Subcutaneous adipose tissue (tissue), 4 donors: ENCODE measurements around the gene UMODL1. TPM values are rescaled to one million over a fixed set of nuclear protein-coding genes. Genes with fewer than 3 reads are reported as not detected.

Experiments used
- total RNA-seq, 4 donors: library from RNA; depleted of rRNA; stranded (reverse); fragments of >200 nt; gene quantifications; one replicate each; pipeline ENCODE4 v1.1.0, GENCODE V29; 2016
- TF ChIP-seq, protein P1 (sequence below): fragments of 450-650 bp; IDR thresholded peaks from one replicate; pipeline ENCODE4 v1.5.1; 2016; ENCODE audit warnings: low read depth, mild to moderate bottlenecking, control low read depth, antibody characterized with exemption, moderate library complexity

The UMODL1 gene
- total RNA-seq, 4 donors from 2014 or later: 0.17 to 0.19 TPM; not detected in 2

DNA sequence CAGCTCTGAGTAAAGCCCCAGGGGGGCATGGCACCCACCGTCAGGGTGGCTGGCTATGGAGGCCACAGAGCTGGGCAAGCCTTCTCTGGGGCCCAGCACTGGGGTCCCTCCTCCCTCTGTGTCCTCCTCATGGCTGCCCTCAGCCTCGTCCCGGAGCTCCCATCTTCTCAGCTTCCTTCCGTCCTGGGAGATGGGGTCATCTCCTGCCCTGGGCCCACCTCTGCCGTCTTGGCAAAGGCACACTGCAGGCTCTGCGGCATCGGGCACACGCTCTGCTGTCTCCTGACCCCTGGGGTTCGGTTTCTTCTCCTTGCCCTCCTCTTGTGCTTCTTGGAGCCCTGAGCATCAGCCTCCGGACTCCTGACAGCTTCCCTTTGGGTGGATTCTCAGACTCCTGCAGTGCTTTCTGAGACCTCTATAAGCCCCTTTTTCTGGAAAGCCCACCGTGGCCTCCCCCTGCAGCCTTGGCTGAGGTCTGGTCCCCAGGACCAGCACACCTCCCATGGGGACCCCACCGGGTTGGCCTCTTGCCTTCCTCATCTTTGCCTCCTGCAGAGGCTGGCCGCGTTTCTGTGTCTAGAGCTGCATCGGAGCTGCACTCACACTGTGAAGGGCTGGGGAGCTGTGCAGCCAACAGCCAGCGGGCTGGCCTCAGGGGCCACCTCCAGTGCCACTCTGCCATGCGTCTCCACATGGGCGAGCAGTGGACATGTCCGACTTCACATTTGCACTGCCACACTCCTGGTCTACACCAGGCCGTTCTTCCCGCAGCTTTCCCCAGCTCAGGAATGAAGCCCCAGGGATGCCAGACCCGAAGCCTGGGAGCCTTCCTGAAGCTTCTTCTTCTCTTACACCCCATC is 11.6 kb downstream of the UMODL1 start:
- TF ChIP-seq, protein P1, sequence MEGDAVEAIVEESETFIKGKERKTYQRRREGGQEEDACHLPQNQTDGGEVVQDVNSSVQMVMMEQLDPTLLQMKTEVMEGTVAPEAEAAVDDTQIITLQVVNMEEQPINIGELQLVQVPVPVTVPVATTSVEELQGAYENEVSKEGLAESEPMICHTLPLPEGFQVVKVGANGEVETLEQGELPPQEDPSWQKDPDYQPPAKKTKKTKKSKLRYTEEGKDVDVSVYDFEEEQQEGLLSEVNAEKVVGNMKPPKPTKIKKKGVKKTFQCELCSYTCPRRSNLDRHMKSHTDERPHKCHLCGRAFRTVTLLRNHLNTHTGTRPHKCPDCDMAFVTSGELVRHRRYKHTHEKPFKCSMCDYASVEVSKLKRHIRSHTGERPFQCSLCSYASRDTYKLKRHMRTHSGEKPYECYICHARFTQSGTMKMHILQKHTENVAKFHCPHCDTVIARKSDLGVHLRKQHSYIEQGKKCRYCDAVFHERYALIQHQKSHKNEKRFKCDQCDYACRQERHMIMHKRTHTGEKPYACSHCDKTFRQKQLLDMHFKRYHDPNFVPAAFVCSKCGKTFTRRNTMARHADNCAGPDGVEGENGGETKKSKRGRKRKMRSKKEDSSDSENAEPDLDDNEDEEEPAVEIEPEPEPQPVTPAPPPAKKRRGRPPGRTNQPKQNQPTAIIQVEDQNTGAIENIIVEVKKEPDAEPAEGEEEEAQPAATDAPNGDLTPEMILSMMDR: no peak

DNA sequence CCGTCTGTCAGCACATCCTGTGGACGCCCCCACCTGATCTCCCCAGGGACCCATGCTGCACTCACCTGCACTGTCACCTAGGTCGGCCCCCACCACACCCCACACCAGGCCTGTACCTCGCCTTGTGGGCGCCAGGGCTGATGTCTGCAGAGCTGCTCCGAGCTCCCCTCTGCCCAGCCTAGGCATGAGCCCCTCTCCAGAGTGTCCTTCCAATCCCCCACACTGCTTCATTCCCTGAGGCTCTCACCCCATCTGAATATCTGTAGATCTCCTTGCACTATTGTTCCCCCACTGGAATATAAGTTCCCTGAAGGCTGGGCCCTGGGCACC is 12.2 kb downstream of the UMODL1 start:
- TF ChIP-seq, protein P1: no peak

DNA sequence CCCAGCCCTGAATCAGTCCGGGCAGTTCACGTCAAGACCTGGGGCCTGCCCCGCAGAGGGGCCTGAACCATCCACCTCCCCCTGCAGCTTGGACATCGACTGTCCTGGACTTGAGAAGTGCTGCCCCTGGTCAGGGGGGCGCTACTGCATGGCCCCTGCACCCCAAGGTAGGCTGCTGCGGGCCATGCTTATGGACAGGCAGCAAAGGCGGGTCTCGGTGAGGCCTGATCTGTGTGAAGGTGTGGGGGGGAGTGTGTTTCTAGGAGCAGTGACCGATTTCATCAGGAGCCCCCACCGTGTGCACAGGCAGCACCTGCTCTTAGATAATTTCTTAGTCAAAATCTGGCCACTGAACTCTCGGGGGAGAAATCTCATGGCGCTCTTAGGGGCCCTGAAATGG is 13.0 kb downstream of the UMODL1 start:
- TF ChIP-seq, protein P1: no peak

DNA sequence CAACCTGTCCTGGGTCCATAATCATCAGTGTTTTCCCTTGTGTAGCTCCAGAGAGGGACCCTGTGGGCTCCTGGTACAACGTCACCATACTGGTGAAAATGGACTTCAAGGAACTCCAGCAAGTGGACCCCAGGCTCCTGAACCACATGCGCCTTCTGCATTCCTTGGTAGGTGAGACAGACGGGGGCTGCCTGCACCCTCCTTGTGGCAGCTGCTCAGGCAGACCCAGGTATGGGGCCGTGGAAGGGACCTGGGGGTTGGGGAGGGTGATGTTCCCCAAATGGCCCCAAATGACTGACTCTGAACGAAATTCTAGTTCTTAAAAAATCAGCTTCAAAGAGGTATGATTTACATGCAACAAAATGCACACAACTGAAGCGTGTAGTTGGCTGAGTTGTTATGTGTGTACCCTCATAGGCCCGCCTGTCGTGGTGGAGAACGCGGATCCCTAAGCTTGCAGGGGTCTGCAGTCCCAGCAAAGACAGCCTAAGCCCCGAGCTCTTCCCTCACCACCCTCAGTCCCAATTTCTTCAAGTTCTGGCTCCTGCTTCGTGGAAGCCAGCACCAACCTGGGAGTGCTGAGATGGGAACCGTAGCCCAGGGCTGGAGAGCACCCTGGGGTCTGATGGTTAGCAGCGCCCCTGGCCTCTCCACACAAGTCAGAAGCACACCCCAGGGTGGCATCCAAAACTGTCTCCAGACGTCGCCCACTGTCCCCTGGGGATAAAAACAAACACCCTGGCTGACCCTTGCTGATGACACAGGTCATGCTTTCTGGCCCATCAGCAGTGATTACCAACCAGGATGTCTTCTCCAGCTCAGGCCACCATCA is 14.3 kb downstream of the UMODL1 start:
- TF ChIP-seq, protein P1: no peak

DNA sequence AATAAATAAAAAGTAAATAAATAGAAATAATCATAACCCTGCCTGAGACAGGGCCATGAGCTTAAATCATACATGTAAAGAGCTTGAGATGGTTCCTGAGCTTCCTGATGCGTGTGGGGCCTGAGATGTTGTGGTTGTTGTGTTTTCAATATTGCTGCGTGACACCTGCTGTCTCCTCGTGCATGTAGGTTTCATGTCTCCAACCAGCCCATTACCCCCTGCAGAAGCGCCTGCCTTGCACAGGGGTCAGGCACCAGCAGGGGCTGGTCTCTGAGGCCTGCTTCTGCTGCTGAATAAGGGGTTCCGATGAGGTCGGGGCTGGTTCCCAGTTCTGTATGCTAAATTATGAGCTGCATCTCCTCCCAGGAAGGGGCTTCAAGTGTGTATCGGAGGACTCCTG is 15.9 kb downstream of the UMODL1 start:
- TF ChIP-seq, protein P1: no peak

DNA sequence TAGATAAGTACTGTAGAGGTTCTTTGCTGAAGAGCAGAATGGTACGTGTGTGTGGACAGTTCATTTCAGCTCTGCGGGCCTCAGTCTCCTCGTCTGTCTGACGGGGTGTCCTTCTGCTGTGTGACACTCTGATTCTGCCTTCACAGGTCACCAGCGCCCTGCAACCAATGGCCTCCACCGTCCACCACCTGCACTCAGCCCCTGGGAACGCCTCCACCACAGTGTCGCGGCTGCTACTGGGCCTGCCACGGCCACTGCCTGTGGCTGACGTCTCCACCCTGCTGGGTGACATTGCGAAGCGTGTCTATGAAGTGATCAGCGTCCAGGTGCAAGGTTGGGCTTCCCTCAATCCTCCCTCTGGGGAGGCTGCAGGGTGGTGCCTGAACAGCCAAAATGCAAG is 17.0 kb downstream of the UMODL1 start:
- TF ChIP-seq, protein P1: no peak

DNA sequence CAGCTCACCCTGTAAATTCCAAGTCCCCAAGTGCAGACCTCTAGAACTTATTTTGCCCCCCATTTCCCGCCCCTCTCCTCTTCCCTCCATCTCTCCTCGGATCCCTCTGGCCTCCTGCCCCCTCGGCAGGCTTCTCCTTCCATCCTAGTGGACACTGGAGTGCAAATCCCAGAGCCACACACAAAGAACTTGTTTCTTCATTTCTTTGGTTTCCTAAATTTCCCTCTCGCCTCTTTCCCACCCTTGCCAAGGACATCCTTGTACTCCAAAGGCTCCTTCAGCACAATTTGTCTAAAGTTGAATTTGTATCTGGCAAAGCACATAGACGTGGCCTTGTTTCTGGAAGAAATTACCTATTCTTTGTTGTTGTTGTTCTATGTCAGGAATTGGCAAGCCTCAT is 17.5 kb downstream of the UMODL1 start:
- TF ChIP-seq, protein P1: no peak
